Uterus (tissue), 4 donors: ENCODE measurements around the gene UFD1. TPM values are rescaled to one million over a fixed set of nuclear protein-coding genes. Genes with fewer than 3 reads are reported as not detected.
A peak's percentile ranks its signal among the peaks of the same experiment; 100 is the strongest.

Experiments
- DNase-seq, 2 donors: peaks; one replicate each; pipeline ENCODE4 v3.0.0-alpha.2; 2019 to 2020
- H3K27ac ChIP-seq, 2 donors: fragments of 200-600 bp; sonication (generic); 1 replicate in 1 of 2; 2 replicates in 1 of 2; pipeline ENCODE4 v1.5.1; 2016 to 2018
- H3K27me3 ChIP-seq, 2 donors: fragments of 200-600 bp; sonication (generic); one replicate each; pipeline ENCODE4 v1.5.1; 2018 to 2019; ENCODE audit warnings: control low read depth in 1 of 2
- H3K36me3 ChIP-seq, 2 donors: fragments of 200-600 bp; sonication (generic); one replicate each; pipeline ENCODE4 v1.5.1; 2019; ENCODE audit warnings: control low read depth in 1 of 2
- H3K4me1 ChIP-seq, 2 donors: fragments of 200-600 bp; sonication (generic); one replicate each; pipeline ENCODE4 v1.5.1; 2018 to 2019; ENCODE audit warnings: control low read depth in 1 of 2
- H3K4me3 ChIP-seq, 2 donors: fragments of 200-600 bp; sonication (generic); 1 replicate in 1 of 2; 2 replicates in 1 of 2; pipeline ENCODE4 v1.5.1; 2018 to 2019; ENCODE audit warnings: mild to moderate bottlenecking in 1 of 2
- H3K9me3 ChIP-seq, 2 donors: fragments of 200-600 bp; sonication (generic); one replicate each; pipeline ENCODE4 v1.5.1; 2019; ENCODE audit warnings: control low read depth in 1 of 2
- CTCF ChIP-seq, 4 experiments: fragments of 200-600 bp in 2 of 4; fragments of 450-650 bp in 2 of 4; sonication (generic) in 2 of 4; IDR thresholded peaks; one replicate each; pipeline ENCODE4 v1.5.1; 2016 to 2019; ENCODE audit warnings: antibody characterized with exemption in 4 of 4, mild to moderate bottlenecking in 2 of 4, moderate library complexity in 1 of 4
- POLR2A ChIP-seq, 2 donors: fragments of 450-650 bp; IDR thresholded peaks; one replicate each; pipeline ENCODE4 v1.6.1; 2016; ENCODE audit warnings: antibody characterized with exemption in 2 of 2, mild to moderate bottlenecking in 1 of 2, moderate library complexity in 1 of 2
- intact Hi-C: fragments of 100-400 bp; cut with DNase I; formaldehyde crosslinking; loops from one replicate; pipeline ENCODE4 v1.15.1; 2023; ENCODE audit warnings: low total_unique reads
- total RNA-seq, 4 donors: library from RNA; depleted of rRNA in 3 of 4; stranded (reverse); fragments of >200 nt in 3 of 4; gene quantifications; one replicate each; pipeline versions ENCODE4 v1.1.0 to v1.2.4, GENCODE V29; 2014 to 2023
- donor health status: DM: yes; HTN: yes; CAD: no.

UFD1 gene
- total RNA-seq, 4 donors from 2014 or later = 30.5 to 55.0 (median 45.7) TPM

GRCh38 chr22:19478045-19478900, 720 bp downstream of the UFD1 start:
- intact Hi-C loops = no loop called here
- H3K9me3 ChIP-seq = no peaks in the 10 kb centered on the region
- no peaks in the 10 kb centered on the region for H3K27me3 ChIP-seq
- no peak for TF ChIP-seq CTCF (IDR thresholded peaks at IDR 0.05)
- TF ChIP-seq POLR2A (IDR thresholded peaks at IDR 0.05) = no peak
- peak in 1 of 2 donors; percentile 18 for DNase-seq
- no peaks in the 10 kb centered on the region for H3K36me3 ChIP-seq
- H3K4me1 ChIP-seq = peaks cover 0 to 9% of the 10 kb centered on the region in 2 donors
- peak overlapping the region; percentile 98 to 99 for H3K27ac ChIP-seq
- H3K4me3 ChIP-seq = peak overlapping the region; percentile 59 to 73

- intact Hi-C loops = no loop called here
- Histone ChIP-seq H3K9me3 (no peaks in the 10 kb centered on the region), H3K27ac (peak overlapping the region in 1 of 2 donors; percentile 99), H3K36me3 (no peaks in the 10 kb centered on the region), H3K4me1 (peaks cover 0 to 9% of the 10 kb centered on the region in 2 donors), H3K4me3 (peak overlapping the region; percentile 59 to 73), H3K27me3 (no peaks in the 10 kb centered on the region)
- DNase-seq = no peak
- TF ChIP-seq POLR2A (IDR thresholded peaks at IDR 0.05) = no peak
- TF ChIP-seq CTCF (IDR thresholded peaks at IDR 0.05) = no peak
Measured at GRCh38 chr22:19477321-19478044, 1.5 kb downstream of the UFD1 start.

- no peak for DNase-seq
- TF ChIP-seq POLR2A (IDR thresholded peaks at IDR 0.05) (no peak), CTCF (IDR thresholded peaks at IDR 0.05) (no peak)
- no peak overlapping the region for H3K4me3 ChIP-seq
- peaks cover 0 to 9% of the 10 kb centered on the region in 2 donors for H3K4me1 ChIP-seq
- intact Hi-C loops = no loop called here
- H3K27me3 ChIP-seq = no peaks in the 10 kb centered on the region
- no peak overlapping the region for H3K27ac ChIP-seq
- no peaks in the 10 kb centered on the region for H3K36me3 ChIP-seq
- H3K9me3 ChIP-seq = no peaks in the 10 kb centered on the region
Measured at GRCh38 chr22:19476023-19476422, 3.0 kb downstream of the UFD1 start.

- Histone ChIP-seq H3K4me1 (peaks cover 0 to 5% of the 10 kb centered on the region in 2 donors), H3K27ac (no peak overlapping the region), H3K27me3 (no peaks in the 10 kb centered on the region), H3K9me3 (no peaks in the 10 kb centered on the region), H3K36me3 (no peaks in the 10 kb centered on the region), H3K4me3 (no peak overlapping the region)
- intact Hi-C loops = no loop called here
- no peak for DNase-seq
- TF ChIP-seq CTCF (IDR thresholded peaks at IDR 0.05) (no peak), POLR2A (IDR thresholded peaks at IDR 0.05) (no peak)
Measured at GRCh38 chr22:19473578-19473977, 5.4 kb downstream of the UFD1 start.

- intact Hi-C loops = no loop called here
- DNase-seq = no peak
- Histone ChIP-seq H3K9me3 (no peaks in the 10 kb centered on the region), H3K27me3 (no peaks in the 10 kb centered on the region), H3K36me3 (no peaks in the 10 kb centered on the region), H3K4me1 (no peaks in the 10 kb centered on the region), H3K4me3 (no peak overlapping the region), H3K27ac (no peak overlapping the region)
- TF ChIP-seq POLR2A (IDR thresholded peaks at IDR 0.05) (no peak), CTCF (IDR thresholded peaks at IDR 0.05) (no peak)
Measured at GRCh38 chr22:19472233-19472632, 6.8 kb downstream of the UFD1 start.
